Measurements from ENCODE around the gene MYO9B.
A peak's percentile ranks its signal among the peaks of the same experiment; 100 is the strongest.

Gene MYO9B

GRCh38 chr19:17170538-17171297 is 95.1 kb downstream of the MYO9B start:
- no peaks in the 10 kb centered on the region for H3K27me3 ChIP-seq (replicated peaks in 2 of 5; ENCODE audit: control insufficient read depth in 4 of 5, insufficient read depth in 5 of 5, low read length in 4 of 5)
- no peaks in the 10 kb centered on the region for H3K4me1 ChIP-seq (ENCODE audit: control extremely low read depth in 1 of 4, control insufficient read depth in 4 of 4, insufficient read depth in 4 of 4, low read length in 3 of 4)
- WGBS (ENCODE audit: insufficient coverage), result 81% methylated on average over 10 of the region's 13 CpGs
- POLR2A ChIA-PET, result interaction anchor here (0.7 kb wide), 1 partner anchor 65 kb away, joined by 3 read pairs; no protein-coding TSS in a partner anchor
- no peaks in the 10 kb centered on the region for H3K9me3 ChIP-seq (ENCODE audit: control extremely low read depth in 1 of 5, control insufficient read depth in 4 of 5, insufficient read depth in 2 of 5, low read depth in 1 of 5, low read length in 4 of 5)
- peaks cover 21 to 85% (median 63%) of the 10 kb centered on the region in 4 experiments for H3K36me3 ChIP-seq (ENCODE audit: control insufficient read depth in 4 of 4, insufficient read depth in 4 of 4, low read length in 3 of 4)
- CTCF ChIA-PET, result interaction anchor here (1.6 to 1.8 kb wide), 2 partner anchors 14 to 102 kb away, joined by 4 to 8 read pairs; no protein-coding TSS in a partner anchor
- H3K27ac ChIP-seq (ENCODE audit: insufficient read depth in 1 of 2, low read depth in 1 of 2, low read length in 2 of 2, poor library complexity in 1 of 2, severe bottlenecking in 2 of 2), result no peak overlapping the region
- no peak overlapping the region for H3K4me3 ChIP-seq (ENCODE audit: control insufficient read depth in 1 of 7, extremely low read depth in 1 of 7, insufficient read depth in 4 of 7, low read depth in 2 of 7, low read length in 6 of 7)
- peak in 2 of 3 donors; percentile 44 to 46 for DNase-seq

DNA sequence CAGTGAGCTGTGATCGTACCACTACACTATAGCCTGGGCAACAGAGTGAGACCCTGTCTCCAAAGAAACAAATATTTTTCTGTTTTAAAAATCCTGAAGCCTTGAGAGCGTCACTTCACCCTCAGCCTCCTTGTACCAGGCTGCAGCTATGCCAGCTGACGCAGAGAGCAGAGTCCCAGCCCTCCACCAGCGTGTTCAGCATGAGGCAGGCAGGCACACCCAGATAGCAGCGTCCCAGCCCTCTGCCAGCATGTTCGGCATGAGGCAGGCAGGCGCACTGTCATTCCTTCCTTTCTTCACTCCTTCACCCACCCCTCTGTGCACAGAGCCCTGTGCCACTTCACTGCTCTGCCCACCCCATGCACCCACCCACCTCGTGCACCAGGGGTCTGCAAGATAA is 96.3 kb downstream of the MYO9B start:
- Histone ChIP-seq H3K9me3 (ENCODE audit: control extremely low read depth in 1 of 5, control insufficient read depth in 4 of 5, insufficient read depth in 2 of 5, low read depth in 1 of 5, low read length in 4 of 5) (no peaks in the 10 kb centered on the region), H3K27ac (ENCODE audit: insufficient read depth in 1 of 2, low read depth in 1 of 2, low read length in 2 of 2, poor library complexity in 1 of 2, severe bottlenecking in 2 of 2) (no peak overlapping the region), H3K27me3 (replicated peaks in 2 of 5; ENCODE audit: control insufficient read depth in 4 of 5, insufficient read depth in 5 of 5, low read length in 4 of 5) (no peaks in the 10 kb centered on the region), H3K36me3 (ENCODE audit: control insufficient read depth in 4 of 4, insufficient read depth in 4 of 4, low read length in 3 of 4) (peaks cover 19 to 81% (median 61%) of the 10 kb centered on the region in 4 experiments), H3K4me1 (ENCODE audit: control extremely low read depth in 1 of 4, control insufficient read depth in 4 of 4, insufficient read depth in 4 of 4, low read length in 3 of 4) (no peaks in the 10 kb centered on the region), H3K4me3 (ENCODE audit: control insufficient read depth in 1 of 7, extremely low read depth in 1 of 7, insufficient read depth in 4 of 7, low read depth in 2 of 7, low read length in 6 of 7) (no peak overlapping the region)
- ChIA-PET POLR2A (no interaction called here), CTCF (interaction anchor here (1.6 kb wide), 1 partner anchor 13 kb away, joined by 4 read pairs; no protein-coding TSS in a partner anchor)
- 98% methylated on average over 7 of the region's 8 CpGs for WGBS (ENCODE audit: insufficient coverage)
- DNase-seq, result no peak

DNA sequence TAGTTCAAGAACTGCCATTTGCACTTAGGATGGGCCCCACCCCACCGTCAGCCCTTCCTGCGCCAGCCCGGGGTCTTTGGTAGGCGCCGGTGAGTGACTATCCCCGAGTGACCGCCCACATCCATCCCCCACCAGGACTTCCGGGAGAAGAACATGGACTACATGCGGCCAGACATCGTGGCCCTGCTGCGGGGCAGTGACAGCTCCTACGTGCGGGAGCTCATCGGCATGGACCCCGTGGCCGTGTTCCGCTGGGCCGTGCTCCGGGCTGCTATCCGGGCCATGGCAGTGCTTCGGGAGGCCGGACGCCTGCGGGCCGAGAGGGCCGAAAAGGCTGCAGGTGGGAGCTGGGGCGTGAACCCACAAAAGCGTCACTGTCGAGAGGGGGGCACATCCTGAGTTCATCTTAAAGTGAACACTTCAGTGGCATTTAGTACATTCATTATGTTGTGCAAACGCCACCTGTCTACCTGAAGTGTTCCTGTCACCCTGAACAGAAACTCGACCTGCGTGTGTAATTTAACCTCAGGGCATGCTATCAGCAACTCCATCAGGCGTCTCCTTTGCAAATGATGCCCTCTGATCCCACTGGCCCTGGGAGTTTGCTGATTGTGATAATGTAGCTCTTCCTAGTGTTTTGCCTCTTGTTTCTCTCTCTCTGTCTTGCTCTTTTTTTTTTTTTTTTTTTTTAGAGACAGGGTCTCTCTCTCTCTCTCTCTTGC is 97.2 kb downstream of the MYO9B start:
- DNase-seq, result no peak
- Histone ChIP-seq H3K4me3 (ENCODE audit: control insufficient read depth in 1 of 7, extremely low read depth in 1 of 7, insufficient read depth in 4 of 7, low read depth in 2 of 7, low read length in 6 of 7) (no peak overlapping the region), H3K27me3 (replicated peaks in 2 of 5; ENCODE audit: control insufficient read depth in 4 of 5, insufficient read depth in 5 of 5, low read length in 4 of 5) (no peaks in the 10 kb centered on the region), H3K36me3 (ENCODE audit: control insufficient read depth in 4 of 4, insufficient read depth in 4 of 4, low read length in 3 of 4) (peaks cover 19 to 82% (median 61%) of the 10 kb centered on the region in 4 experiments), H3K4me1 (ENCODE audit: control extremely low read depth in 1 of 4, control insufficient read depth in 4 of 4, insufficient read depth in 4 of 4, low read length in 3 of 4) (no peaks in the 10 kb centered on the region), H3K9me3 (ENCODE audit: control extremely low read depth in 1 of 5, control insufficient read depth in 4 of 5, insufficient read depth in 2 of 5, low read depth in 1 of 5, low read length in 4 of 5) (no peaks in the 10 kb centered on the region), H3K27ac (ENCODE audit: insufficient read depth in 1 of 2, low read depth in 1 of 2, low read length in 2 of 2, poor library complexity in 1 of 2, severe bottlenecking in 2 of 2) (no peak overlapping the region)
- CTCF ChIA-PET, result interaction anchor here (1.2 kb wide), 1 partner anchor 11 kb away, joined by 6 read pairs; no protein-coding TSS in a partner anchor
- 93% methylated on average over 32 of the region's 33 CpGs for WGBS (ENCODE audit: insufficient coverage)
- POLR2A ChIA-PET, result no interaction called here

DNA sequence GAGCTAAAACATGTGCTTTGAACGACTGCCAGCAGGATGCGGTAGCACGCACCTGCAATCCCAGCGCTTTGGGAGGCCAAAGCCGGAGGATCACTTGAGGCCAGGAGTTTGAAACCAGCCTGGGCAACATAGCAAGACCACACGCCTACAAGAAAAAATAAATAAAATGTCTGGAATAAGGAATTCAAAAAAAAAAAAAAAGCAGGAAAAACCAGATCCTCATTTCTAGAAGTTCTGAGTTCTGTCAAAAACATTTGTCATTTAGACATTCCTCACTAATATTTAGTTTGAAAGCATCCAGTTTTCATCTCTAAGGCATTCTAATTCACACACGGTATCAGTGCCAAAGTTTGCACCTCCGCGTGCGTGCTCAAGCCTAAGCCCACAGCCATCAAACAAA is 102.7 kb downstream of the MYO9B start:
- no peaks in the 10 kb centered on the region for H3K27me3 ChIP-seq (replicated peaks in 2 of 5; ENCODE audit: control insufficient read depth in 4 of 5, insufficient read depth in 5 of 5, low read length in 4 of 5)
- no peak overlapping the region for H3K27ac ChIP-seq (ENCODE audit: insufficient read depth in 1 of 2, low read depth in 1 of 2, low read length in 2 of 2, poor library complexity in 1 of 2, severe bottlenecking in 2 of 2)
- CTCF ChIA-PET, result no interaction called here
- POLR2A ChIA-PET, result no interaction called here
- no peak overlapping the region for H3K4me3 ChIP-seq (ENCODE audit: control insufficient read depth in 1 of 7, extremely low read depth in 1 of 7, insufficient read depth in 4 of 7, low read depth in 2 of 7, low read length in 6 of 7)
- 99% methylated on average over 9 of the region's 10 CpGs for WGBS (ENCODE audit: insufficient coverage)
- DNase-seq, result no peak
- H3K4me1 ChIP-seq (ENCODE audit: control extremely low read depth in 1 of 4, control insufficient read depth in 4 of 4, insufficient read depth in 4 of 4, low read length in 3 of 4), result peaks cover 0 to 8% (median 7%) of the 10 kb centered on the region in 4 experiments
- H3K36me3 ChIP-seq (ENCODE audit: control insufficient read depth in 4 of 4, insufficient read depth in 4 of 4, low read length in 3 of 4), result peaks cover 10 to 53% (median 40%) of the 10 kb centered on the region in 4 experiments
- no peaks in the 10 kb centered on the region for H3K9me3 ChIP-seq (ENCODE audit: control extremely low read depth in 1 of 5, control insufficient read depth in 4 of 5, insufficient read depth in 2 of 5, low read depth in 1 of 5, low read length in 4 of 5)

- no peak for DNase-seq
- H3K27me3 ChIP-seq (replicated peaks in 2 of 5; ENCODE audit: control insufficient read depth in 4 of 5, insufficient read depth in 5 of 5, low read length in 4 of 5), result no peaks in the 10 kb centered on the region
- H3K9me3 ChIP-seq (ENCODE audit: control extremely low read depth in 1 of 5, control insufficient read depth in 4 of 5, insufficient read depth in 2 of 5, low read depth in 1 of 5, low read length in 4 of 5), result no peaks in the 10 kb centered on the region
- whole genome bisulfite sequencing (ENCODE audit: insufficient coverage), result 94% methylated on average over 22 of the region's 22 CpGs
- H3K4me3 ChIP-seq (ENCODE audit: control insufficient read depth in 1 of 7, extremely low read depth in 1 of 7, insufficient read depth in 4 of 7, low read depth in 2 of 7, low read length in 6 of 7), result no peak overlapping the region
- CTCF ChIA-PET, result interaction anchor here (0.7 to 1.4 kb wide), 2 partner anchors 9 to 61 kb away, joined by 3 read pairs; no protein-coding TSS in a partner anchor
- no peak overlapping the region for H3K27ac ChIP-seq (ENCODE audit: insufficient read depth in 1 of 2, low read depth in 1 of 2, low read length in 2 of 2, poor library complexity in 1 of 2, severe bottlenecking in 2 of 2)
- H3K36me3 ChIP-seq (ENCODE audit: control insufficient read depth in 4 of 4, insufficient read depth in 4 of 4, low read length in 3 of 4), result peaks cover 13 to 44% (median 36%) of the 10 kb centered on the region in 4 experiments
- POLR2A ChIA-PET, result no interaction called here
- peaks cover 0 to 27% (median 23%) of the 10 kb centered on the region in 4 experiments for H3K4me1 ChIP-seq (ENCODE audit: control extremely low read depth in 1 of 4, control insufficient read depth in 4 of 4, insufficient read depth in 4 of 4, low read length in 3 of 4)
These were observed 105.6 kb downstream of the MYO9B start for GRCh38 chr19:17180997-17181702.

DNA sequence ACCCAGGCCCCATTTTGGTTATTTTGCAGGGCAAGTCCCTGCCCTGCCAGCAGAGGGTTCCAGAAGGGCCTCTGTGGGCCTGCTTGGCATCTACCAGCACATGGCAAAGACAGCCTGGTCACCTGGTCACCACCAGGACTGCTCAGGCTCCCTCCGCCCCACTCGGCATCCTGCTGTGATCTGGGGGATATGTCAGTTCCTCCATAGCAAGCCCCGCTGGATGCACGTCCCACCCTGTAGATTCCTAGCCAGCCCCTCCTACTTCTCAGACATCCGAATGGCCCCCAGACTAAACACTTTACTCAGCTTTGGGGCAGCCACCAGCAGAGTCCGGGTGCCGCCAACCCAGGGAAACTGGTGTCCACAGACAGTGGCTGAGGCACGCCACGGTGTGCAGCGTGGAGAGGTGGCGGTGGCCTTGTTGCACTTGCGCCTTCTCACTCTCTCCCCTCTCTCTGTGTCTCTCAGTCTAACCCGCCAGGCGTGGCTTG is 107.7 kb downstream of the MYO9B start:
- CTCF ChIA-PET, result interaction anchor here (1.1 to 2.3 kb wide), 8 partner anchors 8 to 112 kb away, joined by 3 to 12 read pairs (median 4); partner anchors contain the start of gene OCEL1
- POLR2A ChIA-PET, result interaction anchor here (0.9 to 1.1 kb wide), 2 partner anchors 43 to 107 kb away, joined by 3 read pairs; partner anchors contain the start of gene MYO9B
- peaks cover 0 to 27% (median 23%) of the 10 kb centered on the region in 4 experiments for H3K4me1 ChIP-seq (ENCODE audit: control extremely low read depth in 1 of 4, control insufficient read depth in 4 of 4, insufficient read depth in 4 of 4, low read length in 3 of 4)
- H3K27ac ChIP-seq (ENCODE audit: insufficient read depth in 1 of 2, low read depth in 1 of 2, low read length in 2 of 2, poor library complexity in 1 of 2, severe bottlenecking in 2 of 2), result peak overlapping the region; percentile 35 to 64
- 16% methylated on average over 12 of the region's 14 CpGs for WGBS (ENCODE audit: insufficient coverage)
- H3K27me3 ChIP-seq (replicated peaks in 2 of 5; ENCODE audit: control insufficient read depth in 4 of 5, insufficient read depth in 5 of 5, low read length in 4 of 5), result no peaks in the 10 kb centered on the region
- peaks cover 19 to 45% (median 35%) of the 10 kb centered on the region in 4 experiments for H3K36me3 ChIP-seq (ENCODE audit: control insufficient read depth in 4 of 4, insufficient read depth in 4 of 4, low read length in 3 of 4)
- peak overlapping the region in 6 of 7 experiments; percentile 43 to 71 (median 54) for H3K4me3 ChIP-seq (ENCODE audit: control insufficient read depth in 1 of 7, extremely low read depth in 1 of 7, insufficient read depth in 4 of 7, low read depth in 2 of 7, low read length in 6 of 7)
- peak; percentile 43 to 64 (median 59) for DNase-seq
- H3K9me3 ChIP-seq (ENCODE audit: control extremely low read depth in 1 of 5, control insufficient read depth in 4 of 5, insufficient read depth in 2 of 5, low read depth in 1 of 5, low read length in 4 of 5), result no peaks in the 10 kb centered on the region
